Tibial nerve (tissue), 4 donors: ENCODE results near the gene GPC6. TPM values are rescaled to one million over a fixed set of nuclear protein-coding genes. Genes with fewer than 3 reads are reported as not detected.

Experiments used
- DNase-seq, 2 donors: peaks; one replicate each; pipeline ENCODE4 v3.0.0-alpha.2; 2019; ENCODE audit warnings: low spot score in 2 of 2
- H3K27ac ChIP-seq, 4 donors: fragments of 200-600 bp; sonication (generic) in 3 of 4; one replicate each; pipeline ENCODE4 v1.5.1; 2017 to 2019; ENCODE audit warnings: mild to moderate bottlenecking in 1 of 4
- H3K27me3 ChIP-seq, 2 donors: fragments of 200-600 bp; sonication (generic) in 1 of 2; one replicate each; pipeline versions ENCODE4 v1.5.1 to v1.6.0; 2017 to 2019
- H3K36me3 ChIP-seq, 3 donors: fragments of 200-600 bp; sonication (generic); one replicate each; pipeline ENCODE4 v1.5.1; 2018 to 2019
- H3K4me1 ChIP-seq, 4 donors: fragments of 200-600 bp; sonication (generic) in 3 of 4; one replicate each; pipeline ENCODE4 v1.5.1; 2017 to 2019
- H3K4me3 ChIP-seq, 4 donors: fragments of 200-600 bp; sonication (generic) in 3 of 4; one replicate each; pipeline ENCODE4 v1.5.1; 2017 to 2019; ENCODE audit warnings: mild to moderate bottlenecking in 1 of 4, moderate library complexity in 1 of 4
- H3K9me3 ChIP-seq, 4 donors: fragments of 200-600 bp; sonication (generic) in 3 of 4; one replicate each; pipeline ENCODE4 v1.5.1; 2017 to 2019
- CTCF ChIP-seq, 5 experiments: fragments of 200-600 bp in 3 of 5; fragments of 450-650 bp in 2 of 5; sonication (generic) in 3 of 5; IDR thresholded peaks; one replicate each; pipeline ENCODE4 v1.5.1; 2016 to 2019; ENCODE audit warnings: antibody characterized with exemption in 5 of 5, mild to moderate bottlenecking in 3 of 5, moderate library complexity in 2 of 5
- EP300 ChIP-seq, 2 donors: sonication (generic); formaldehyde crosslinking; IDR thresholded peaks; one replicate each; pipeline ENCODE4 v1.6.1; 2017; ENCODE audit warnings: antibody characterized with exemption in 2 of 2, mild to moderate bottlenecking in 1 of 2
- POLR2A ChIP-seq, 2 donors: fragments of 450-650 bp; IDR thresholded peaks; one replicate each; pipeline ENCODE4 v1.6.1; 2017; ENCODE audit warnings: antibody characterized with exemption in 2 of 2, mild to moderate bottlenecking in 2 of 2, moderate library complexity in 2 of 2
- WGBS, 2 donors: methylation state at CpG; one replicate each; pipeline ENCODE4 v1.1.5; 2018; 5-methylcytosine and 5-hydroxymethylcytosine counted together
- total RNA-seq, 4 donors: library from RNA; depleted of rRNA; stranded (reverse); fragments of >200 nt; gene quantifications; one replicate each; pipeline ENCODE4 v1.1.0, GENCODE V29; 2016

GPC6 gene
- total RNA-seq, 4 donors from 2014 or later = 21.9 to 39.5 (median 29.8) TPM

GRCh38 chr13:93246069-93246468, 19.5 kb downstream of the GPC6 start:
- no peak for DNase-seq
- no peaks in the 10 kb centered on the region for H3K36me3 ChIP-seq
- TF ChIP-seq EP300 (IDR thresholded peaks at IDR 0.05) = no peak
- TF ChIP-seq POLR2A (IDR thresholded peaks at IDR 0.05) = no peak
- TF ChIP-seq CTCF (IDR thresholded peaks at IDR 0.05) = no peak
- 88 to 95% methylated on average over 1 of the region's 1 CpG for WGBS, 2 donors
- H3K4me3 ChIP-seq = no peak overlapping the region
- H3K9me3 ChIP-seq = peaks cover 0 to 2% (median 0%) of the 10 kb centered on the region in 4 donors
- no peaks in the 10 kb centered on the region for H3K27me3 ChIP-seq
- H3K27ac ChIP-seq = no peak overlapping the region
- H3K4me1 ChIP-seq = peaks cover 0 to 15% (median 0%) of the 10 kb centered on the region in 4 donors

DNA sequence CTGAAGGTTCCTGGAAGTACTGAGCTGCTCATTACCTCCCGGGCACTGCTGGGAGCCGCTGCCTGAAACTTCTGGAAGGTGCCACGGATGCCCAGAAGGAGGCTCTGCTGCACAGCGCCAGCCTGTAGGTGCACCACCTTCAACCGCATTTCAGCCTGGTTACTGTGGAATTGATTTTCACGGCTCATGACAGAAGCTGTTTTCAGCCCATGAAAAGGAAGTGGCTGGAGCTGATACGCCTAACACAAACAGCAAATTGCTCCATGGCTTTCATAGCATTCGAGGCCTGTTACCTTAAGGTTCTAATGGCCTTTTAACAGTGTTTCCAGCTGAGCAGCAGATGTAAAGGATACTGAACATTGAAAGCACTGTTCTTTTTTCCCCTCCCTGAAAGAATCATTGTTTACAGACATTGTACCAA, 22.0 kb downstream of the GPC6 start:
- TF ChIP-seq CTCF (IDR thresholded peaks at IDR 0.05) = peak in 1 of 5 experiments; percentile 6
- no peak for TF ChIP-seq POLR2A (IDR thresholded peaks at IDR 0.05)
- TF ChIP-seq EP300 (IDR thresholded peaks at IDR 0.05) = no peak
- no peaks in the 10 kb centered on the region for H3K36me3 ChIP-seq
- no peak overlapping the region for H3K27ac ChIP-seq
- no peaks in the 10 kb centered on the region for H3K9me3 ChIP-seq
- no peak for DNase-seq
- 43 to 57% methylated on average over 8 of the region's 8 CpGs for WGBS, 2 donors
- H3K27me3 ChIP-seq = no peaks in the 10 kb centered on the region
- H3K4me3 ChIP-seq = no peak overlapping the region
- H3K4me1 ChIP-seq = peaks cover 0 to 12% (median 0%) of the 10 kb centered on the region in 4 donors

DNA sequence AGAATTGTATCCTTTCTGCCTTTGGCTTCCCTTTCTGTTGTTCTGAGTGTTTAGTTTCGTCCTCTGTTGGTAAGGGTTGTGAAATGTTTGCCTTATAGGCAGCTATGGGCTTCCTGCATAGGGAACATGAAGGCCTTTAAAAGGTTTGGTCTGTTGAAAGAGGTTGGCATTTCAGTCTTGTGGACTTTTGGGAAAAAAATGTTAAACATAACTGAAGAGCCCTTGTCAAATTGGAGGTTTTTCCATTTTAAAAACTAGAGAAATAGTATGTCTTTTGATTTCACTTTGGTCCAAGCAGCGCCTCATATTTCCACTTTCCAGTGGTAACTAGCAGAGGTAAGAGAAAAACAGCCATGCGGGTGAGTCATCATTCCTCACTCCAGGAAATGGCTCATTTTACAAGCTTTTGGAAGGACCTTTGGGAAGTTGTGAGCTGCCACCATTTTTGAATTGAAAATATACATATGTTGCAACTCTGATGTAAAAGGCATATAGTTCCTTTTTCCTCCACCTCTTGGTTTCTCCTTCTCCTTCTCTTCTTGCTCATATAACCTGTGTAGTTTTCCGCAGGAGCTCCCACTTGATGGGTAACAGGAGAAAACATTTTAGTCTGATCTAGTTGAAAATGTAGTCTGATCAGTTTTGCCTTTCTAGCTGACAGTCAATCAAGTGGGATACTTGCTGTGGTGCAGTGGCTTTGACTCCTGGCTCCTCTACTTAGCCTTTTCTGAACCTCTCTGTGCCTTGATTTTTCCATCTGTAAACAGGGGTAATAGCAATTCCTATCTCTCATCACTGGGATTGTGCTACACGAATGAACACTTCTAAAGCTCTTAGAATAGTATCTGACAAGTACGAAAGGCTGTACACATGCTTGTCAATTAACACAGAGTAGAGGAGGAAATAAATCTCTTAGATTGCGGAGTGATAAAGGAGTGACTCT, 23.0 kb downstream of the GPC6 start:
- WGBS, 2 donors = 94 to 95% methylated on average over 7 of the region's 7 CpGs
- H3K9me3 ChIP-seq = no peaks in the 10 kb centered on the region
- H3K4me3 ChIP-seq = no peak overlapping the region
- H3K4me1 ChIP-seq = peaks cover 0 to 9% (median 0%) of the 10 kb centered on the region in 4 donors
- no peak for DNase-seq
- TF ChIP-seq EP300 (IDR thresholded peaks at IDR 0.05) (no peak), CTCF (IDR thresholded peaks at IDR 0.05) (no peak), POLR2A (IDR thresholded peaks at IDR 0.05) (no peak)
- no peaks in the 10 kb centered on the region for H3K36me3 ChIP-seq
- no peaks in the 10 kb centered on the region for H3K27me3 ChIP-seq
- H3K27ac ChIP-seq = no peak overlapping the region

GRCh38 chr13:93254775-93255174, 28.2 kb downstream of the GPC6 start:
- H3K27me3 ChIP-seq = no peaks in the 10 kb centered on the region
- TF ChIP-seq CTCF (IDR thresholded peaks at IDR 0.05) = no peak
- 57 to 64% methylated on average over 4 of the region's 4 CpGs for WGBS, 2 donors
- H3K27ac ChIP-seq = no peak overlapping the region
- no peaks in the 10 kb centered on the region for H3K36me3 ChIP-seq
- no peak for DNase-seq
- H3K4me1 ChIP-seq = peaks cover 0 to 3% (median 0%) of the 10 kb centered on the region in 4 donors
- H3K4me3 ChIP-seq = no peak overlapping the region
- no peaks in the 10 kb centered on the region for H3K9me3 ChIP-seq

GRCh38 chr13:93256998-93257397, 30.4 kb downstream of the GPC6 start:
- DNase-seq = no peak
- 81 to 94% methylated on average over 2 of the region's 2 CpGs for WGBS, 2 donors

More at GRCh38 chr13:93256998-93257397, 30.4 kb downstream of the GPC6 start:
- Histone ChIP-seq H3K4me1 (peaks cover 0 to 13% (median under 1%) of the 10 kb centered on the region in 4 donors), H3K36me3 (no peaks in the 10 kb centered on the region), H3K27ac (no peak overlapping the region), H3K4me3 (no peak overlapping the region), H3K27me3 (no peaks in the 10 kb centered on the region), H3K9me3 (no peaks in the 10 kb centered on the region)
- TF ChIP-seq CTCF (IDR thresholded peaks at IDR 0.05) = no peak
- TF ChIP-seq POLR2A (IDR thresholded peaks at IDR 0.05) = no peak
- no peak for TF ChIP-seq EP300 (IDR thresholded peaks at IDR 0.05)
